ENCODE results near the gene DGCR2. TPM values are rescaled to one million over a fixed set of nuclear protein-coding genes. Genes with fewer than 3 reads are reported as not detected.

DGCR2 gene
- total RNA-seq, 2 experiments from 2014 or later, result 31.9 to 35.5 TPM

GRCh38 chr22:19111140-19111539 is 11.1 kb downstream of the DGCR2 start:
- peaks cover 84% of the 10 kb centered on the region for H3K4me1 Mint-ChIP-seq (ENCODE audit: low read depth)
- H3K27ac ChIP-seq (ENCODE audit: low read depth in 1 of 2, low read length in 2 of 2), result peak overlapping the region; percentile 85 to 90
- CTCF ChIA-PET, result interaction anchor here (2.4 to 2.5 kb wide), 2 partner anchors 10 to 33 kb away, joined by 19 read pairs; partner anchors contain the start of genes DGCR2 and ESS2

GRCh38 chr22:19110646-19111045 is 11.6 kb downstream of the DGCR2 start:
- DNase-seq (no peak), ATAC-seq (ENCODE audit: poor library complexity) (no peak)
- no peaks in the 10 kb centered on the region for H3K9me3 ChIP-seq (ENCODE audit: control insufficient read depth in 1 of 2, insufficient read depth in 1 of 2, low read length in 2 of 2)
- peaks cover 27% of the 10 kb centered on the region for H3K36me3 Mint-ChIP-seq (ENCODE audit: low read depth)
- POLR2A ChIA-PET, result interaction anchor here (0.9 to 3.7 kb wide), 5 partner anchors 9 to 182 kb away, joined by 3 to 79 read pairs (median 4); partner anchors contain the start of genes DGCR2, ESS2 and SLC25A1
- no peaks in the 10 kb centered on the region for H3K9me3 Mint-ChIP-seq
- H3K4me1 ChIP-seq (ENCODE audit: insufficient read depth, low read length), result peaks cover 74% of the 10 kb centered on the region
- H3K27me3 Mint-ChIP-seq, result no peaks in the 10 kb centered on the region
- CTCF ChIA-PET, result interaction anchor here (2.4 to 2.5 kb wide), 2 partner anchors 11 to 34 kb away, joined by 19 read pairs; partner anchors contain the start of genes DGCR2 and ESS2
- peaks cover 84% of the 10 kb centered on the region for H3K4me1 Mint-ChIP-seq (ENCODE audit: low read depth)
- H3K36me3 ChIP-seq (ENCODE audit: insufficient read depth, low read length), result peaks cover 14% of the 10 kb centered on the region
- H3K4me3 ChIP-seq (ENCODE audit: low read length), result no peak overlapping the region
- peak overlapping the region; percentile 64 for H3K4me3 Mint-ChIP-seq
- peak overlapping the region; percentile 85 to 90 for H3K27ac ChIP-seq (ENCODE audit: low read depth in 1 of 2, low read length in 2 of 2)
- peak overlapping the region; percentile 86 for H3K27ac Mint-ChIP-seq
- no peaks in the 10 kb centered on the region for H3K27me3 ChIP-seq (ENCODE audit: control insufficient read depth in 1 of 2, insufficient read depth in 2 of 2, low read length in 2 of 2)
- intact Hi-C loops (cut with DNase I, micrococcal nuclease), result no loop called here
- TF ChIP-seq CTCF (IDR thresholded peaks at IDR 0.05), result no peak

More at GRCh38 chr22:19111140-19111539, 11.1 kb downstream of the DGCR2 start:
- peak in 2 of 14 experiments; percentile 11 to 36 for DNase-seq
- TF ChIP-seq CTCF (IDR thresholded peaks at IDR 0.05), result no peak
- no peaks in the 10 kb centered on the region for H3K9me3 Mint-ChIP-seq
- ATAC-seq (ENCODE audit: poor library complexity), result no peak
- Histone ChIP-seq H3K9me3 (ENCODE audit: control insufficient read depth in 1 of 2, insufficient read depth in 1 of 2, low read length in 2 of 2) (no peaks in the 10 kb centered on the region), H3K4me3 (ENCODE audit: low read length) (no peak overlapping the region), H3K27me3 (ENCODE audit: control insufficient read depth in 1 of 2, insufficient read depth in 2 of 2, low read length in 2 of 2) (no peaks in the 10 kb centered on the region), H3K36me3 (ENCODE audit: insufficient read depth, low read length) (peaks cover 17% of the 10 kb centered on the region), H3K4me1 (ENCODE audit: insufficient read depth, low read length) (peaks cover 75% of the 10 kb centered on the region)
- H3K4me3 Mint-ChIP-seq, result peak overlapping the region; percentile 64
- H3K27me3 Mint-ChIP-seq, result no peaks in the 10 kb centered on the region
- intact Hi-C loops (cut with DNase I, micrococcal nuclease), result no loop called here
- H3K36me3 Mint-ChIP-seq (ENCODE audit: low read depth), result peaks cover 25% of the 10 kb centered on the region
- POLR2A ChIA-PET, result interaction anchor here (0.8 to 3.7 kb wide), 6 partner anchors 9 to 181 kb away, joined by 3 to 79 read pairs (median 4); partner anchors contain the start of genes DGCR2, ESS2 and SLC25A1
- peak overlapping the region; percentile 86 for H3K27ac Mint-ChIP-seq

- peaks cover 68% of the 10 kb centered on the region for H3K4me1 ChIP-seq (ENCODE audit: insufficient read depth, low read length)
- no peaks in the 10 kb centered on the region for H3K27me3 ChIP-seq (ENCODE audit: control insufficient read depth in 1 of 2, insufficient read depth in 2 of 2, low read length in 2 of 2)
- intact Hi-C loops (cut with DNase I, micrococcal nuclease), result no loop called here
- Mint-ChIP-seq H3K36me3 (ENCODE audit: low read depth) (peaks cover 23% of the 10 kb centered on the region), H3K27ac (peak overlapping the region; percentile 86), H3K27me3 (no peaks in the 10 kb centered on the region), H3K4me1 (ENCODE audit: low read depth) (peaks cover 80% of the 10 kb centered on the region), H3K4me3 (peak overlapping the region; percentile 84), H3K9me3 (no peaks in the 10 kb centered on the region)
- peak overlapping the region; percentile 85 to 90 for H3K27ac ChIP-seq (ENCODE audit: low read depth in 1 of 2, low read length in 2 of 2)
- ATAC-seq (ENCODE audit: poor library complexity) (peak; percentile 4), DNase-seq (peak in 2 of 14 experiments; percentile 13 to 44)
- H3K9me3 ChIP-seq (ENCODE audit: control insufficient read depth in 1 of 2, insufficient read depth in 1 of 2, low read length in 2 of 2), result no peaks in the 10 kb centered on the region
- H3K4me3 ChIP-seq (ENCODE audit: low read length), result peak overlapping the region; percentile 40
- TF ChIP-seq CTCF (IDR thresholded peaks at IDR 0.05), result no peak
- ChIA-PET POLR2A (interaction anchor here (1.0 to 3.7 kb wide), 4 partner anchors 8 to 68 kb away, joined by 3 to 79 read pairs (median 14); partner anchors contain the start of genes DGCR2, ESS2 and SLC25A1), CTCF (interaction anchor here (2.4 to 2.5 kb wide), 2 partner anchors 11 to 34 kb away, joined by 19 read pairs; partner anchors contain the start of genes DGCR2 and ESS2)
- H3K36me3 ChIP-seq (ENCODE audit: insufficient read depth, low read length), result peaks cover 8% of the 10 kb centered on the region
Measured at GRCh38 chr22:19110064-19110458, 12.2 kb downstream of the DGCR2 start.
